Smooth muscle cell (in vitro differentiated cells): ENCODE data around the gene TSR3. TPM values are rescaled to one million over a fixed set of nuclear protein-coding genes. Genes with fewer than 3 reads are reported as not detected.

Experiments
- polyA plus RNA-seq: library from polyadenylated mRNA; unstranded; fragments of >200 nt; fragmentation: Nextera tagmentation; extraction: Ambion mirVana; gene quantifications from 2 replicates; pipeline ENCODE4 v1.2.1, GENCODE V29; 2016
- total RNA-seq: library from RNA; depleted of rRNA; stranded (reverse); fragments of >200 nt; gene quantifications from 2 replicates; pipeline ENCODE4 v1.2.3, GENCODE V29; 2014

The TSR3 gene
- total and polyA plus RNA-seq, 2 experiments from 2014 or later: 54.9 to 142 TPM

Other genes starting within 250 kb of the TSR3 start
- 1.7 TPM in 2 replicates for gene CACNA1H, start 198.8 kb downstream of the TSR3 start, total RNA-seq
- gene CACNA1H, start 198.8 kb downstream of the TSR3 start, polyA plus RNA-seq: 1.4 and 2.6 TPM in 2 replicates
- not detected in 2 replicates for gene TPSG1, start 126.6 kb downstream of the TSR3 start, total RNA-seq
- gene TPSG1, start 126.6 kb downstream of the TSR3 start, polyA plus RNA-seq: not detected in 2 replicates
- not detected in 2 replicates for gene TPSB2, start 121.7 kb downstream of the TSR3 start, total RNA-seq
- gene TPSB2, start 121.7 kb downstream of the TSR3 start, polyA plus RNA-seq: not detected in 2 replicates
- not detected in 2 replicates for gene TPSAB1, start 111.2 kb downstream of the TSR3 start, total RNA-seq
- gene TPSAB1, start 111.2 kb downstream of the TSR3 start, polyA plus RNA-seq: not detected in 2 replicates
- not detected in 2 replicates for gene TPSD1, start 95.8 kb downstream of the TSR3 start, total RNA-seq
- gene TPSD1, start 95.8 kb downstream of the TSR3 start, polyA plus RNA-seq: not detected in 2 replicates
- 51.5 and 95.9 TPM in 2 replicates for gene UBE2I, start 42.2 kb downstream of the TSR3 start, total RNA-seq
- gene UBE2I, start 42.2 kb downstream of the TSR3 start, polyA plus RNA-seq: 169 and 180 TPM in 2 replicates
- gene BAIAP3, start 18.2 kb downstream of the TSR3 start, total RNA-seq: 0.31 TPM in 1 of 2 replicates, not detected in the other
- 0.34 and 0.51 TPM in 2 replicates for gene BAIAP3, start 18.2 kb downstream of the TSR3 start, polyA plus RNA-seq
- gene GNPTG, start 53 bp upstream of the TSR3 start, total RNA-seq: 28.0 and 34.4 TPM in 2 replicates
- gene GNPTG, start 53 bp upstream of the TSR3 start, polyA plus RNA-seq: 73.3 and 79.2 TPM in 2 replicates
- gene UNKL, start 62.8 kb upstream of the TSR3 start, total RNA-seq: 5.2 and 8.2 TPM in 2 replicates
- gene UNKL, start 62.8 kb upstream of the TSR3 start, polyA plus RNA-seq: 6.2 and 9.3 TPM in 2 replicates
- 17.2 and 21.8 TPM in 2 replicates for gene UQCC4, start 68.9 kb upstream of the TSR3 start, total RNA-seq
- 29.6 and 33.0 TPM in 2 replicates for gene UQCC4, start 68.9 kb upstream of the TSR3 start, polyA plus RNA-seq
- gene PERCC1, start 79.2 kb upstream of the TSR3 start, total RNA-seq: not detected in 2 replicates
- gene PERCC1, start 79.2 kb upstream of the TSR3 start, polyA plus RNA-seq: not detected in 2 replicates
- gene CCDC154, start 92.7 kb upstream of the TSR3 start, total RNA-seq: not detected in 2 replicates
- 0.24 and 1.0 TPM in 2 replicates for gene CCDC154, start 92.7 kb upstream of the TSR3 start, polyA plus RNA-seq
- 15.6 and 25.9 TPM in 2 replicates for gene CLCN7, start 123.2 kb upstream of the TSR3 start, total RNA-seq
- 45.2 and 59.9 TPM in 2 replicates for gene CLCN7, start 123.2 kb upstream of the TSR3 start, polyA plus RNA-seq
- not detected in 2 replicates for gene PTX4, start 137.1 kb upstream of the TSR3 start, total RNA-seq
- gene PTX4, start 137.1 kb upstream of the TSR3 start, polyA plus RNA-seq: not detected in 2 replicates
- 4.8 and 6.5 TPM in 2 replicates for gene TELO2, start 141.5 kb upstream of the TSR3 start, total RNA-seq
- gene TELO2, start 141.5 kb upstream of the TSR3 start, polyA plus RNA-seq: 22.9 and 25.1 TPM in 2 replicates
- gene TMEM204, start 181.8 kb upstream of the TSR3 start, total RNA-seq: 0.31 and 0.90 TPM in 2 replicates
- gene TMEM204, start 181.8 kb upstream of the TSR3 start, polyA plus RNA-seq: 3.0 and 4.2 TPM in 2 replicates